IMR-90 (cell line): ENCODE data around the gene ERC2. TPM values are rescaled to one million over a fixed set of nuclear protein-coding genes. Genes with fewer than 3 reads are reported as not detected.
A peak's percentile ranks its signal among the peaks of the same experiment; 100 is the strongest.

ENCODE experiments used
- ATAC-seq: fragments of 200-7000 bp; cut with Tn5 transposase; 2 replicates; pipeline ENCODE4 v1.9.1; 2020; ENCODE audit warnings: low read depth, mild to moderate bottlenecking, moderate library complexity
- BruUV-seq: library from RNA; stranded (reverse); fragments of 400-500 nt; replicated peaks from 2 replicates; lab custom pipeline; 2021; lab: Mats Ljungman, UMichigan
- CTCF ChIA-PET: fragments of 300-600 bp; formaldehyde crosslinking; extraction: SDS; loops from one replicate; lab custom pipeline; 2021; ENCODE audit warnings: antibody characterized with exemption; lab: Yijun Ruan, JAX
- POLR2A ChIA-PET: fragments of 300-600 bp; sonication (Branson Sonifier 250); formaldehyde crosslinking; loops from one replicate; lab custom pipeline; 2022; ENCODE audit warnings: antibody characterized with exemption; ENCODE audit not compliant: unreplicated experiment; lab: Charles Lee
- DNase-seq: peaks from one replicate; pipeline ENCODE4 v3.0.0; 2013
- H2AFZ ChIP-seq: replicated peaks from 2 replicates; pipeline ENCODE3; 2013; ENCODE audit warnings: low read length, mild to moderate bottlenecking; ENCODE audit not compliant: poor library complexity
- H2AK5ac ChIP-seq: 2 replicates; pipeline ENCODE4 v1.6.1; 2013; ENCODE audit warnings: low read depth, low read length, inconsistent platforms
- H2AK9ac ChIP-seq: replicated peaks from 2 replicates; pipeline ENCODE3; 2013; ENCODE audit warnings: mild to moderate bottlenecking, low read depth, low read length, moderate library complexity; ENCODE audit not compliant: poor library complexity
- H2BK120ac ChIP-seq: 2 replicates; pipeline ENCODE4 v1.6.1; 2013; ENCODE audit warnings: low read depth, low read length, inconsistent platforms
- H2BK15ac ChIP-seq: 3 replicates; pipeline ENCODE4 v1.6.1; 2013; ENCODE audit warnings: low read depth, low read length, inconsistent platforms
- H2BK20ac ChIP-seq: 2 replicates; pipeline ENCODE4 v1.6.1; 2013; ENCODE audit warnings: low read depth, mild to moderate bottlenecking, inconsistent platforms, low read length, moderate library complexity
- H2BK5ac ChIP-seq: 2 replicates; pipeline ENCODE4 v1.6.1; 2013; ENCODE audit warnings: mild to moderate bottlenecking, low read depth, low read length, inconsistent platforms; ENCODE audit not compliant: poor library complexity, severe bottlenecking
- H3K14ac ChIP-seq: replicated peaks from 2 replicates; pipeline ENCODE4 v1.6.1; 2013; ENCODE audit warnings: low read depth, low read length, inconsistent platforms
- H3K18ac ChIP-seq: 2 replicates; pipeline ENCODE4 v1.6.1; 2013; ENCODE audit warnings: low read depth, low read length, control low read depth
- H3K23ac ChIP-seq: 2 replicates; pipeline ENCODE4 v1.6.1; 2013; ENCODE audit warnings: low read depth, low read length, inconsistent platforms
- H3K27ac ChIP-seq: 2 replicates; pipeline ENCODE4 v1.5.1; 2013; ENCODE audit warnings: mild to moderate bottlenecking, control low read depth, low read length; ENCODE audit not compliant: insufficient read depth
- H3K27me3 ChIP-seq: 2 replicates; pipeline ENCODE4 v1.6.1; 2013; ENCODE audit warnings: low read length; ENCODE audit not compliant: control insufficient read depth, insufficient read depth
- H3K36me3 ChIP-seq: 2 replicates; pipeline ENCODE4 v1.6.1; 2013; ENCODE audit warnings: low read length, mixed read lengths; ENCODE audit not compliant: control insufficient read depth, insufficient read depth
- H3K4ac ChIP-seq: 2 replicates; pipeline ENCODE4 v1.6.1; 2013; ENCODE audit warnings: low read depth, low read length, inconsistent platforms
- H3K4me1 ChIP-seq: 2 replicates; pipeline ENCODE4 v1.6.1; 2013; ENCODE audit warnings: low read length, mixed read lengths; ENCODE audit not compliant: control insufficient read depth, insufficient read depth
- H3K4me2 ChIP-seq: 2 replicates; pipeline ENCODE4 v1.6.1; 2013; ENCODE audit warnings: low read depth, mild to moderate bottlenecking, control low read depth, low read length, moderate library complexity
- H3K4me3 ChIP-seq: 2 replicates; pipeline ENCODE4 v1.5.1; 2013; ENCODE audit warnings: low read depth, mild to moderate bottlenecking, control low read depth, low read length, moderate library complexity; ENCODE audit not compliant: insufficient read depth
- H3K56ac ChIP-seq: 2 replicates; pipeline ENCODE4 v1.6.1; 2013; ENCODE audit warnings: low read length, inconsistent platforms; ENCODE audit not compliant: insufficient read depth; ENCODE audit errors: extremely low read depth
- H3K79me1 ChIP-seq, 2 experiments: 2 replicates each; pipeline ENCODE4 v1.6.1; 2013; ENCODE audit warnings: low read length in 2 of 2, inconsistent platforms in 1 of 2, low read depth in 1 of 2
- H3K9ac ChIP-seq: 2 replicates; pipeline ENCODE4 v1.6.1; 2013; ENCODE audit warnings: low read depth, low read length, control low read depth
- H3K9me1 ChIP-seq: 2 replicates; pipeline ENCODE4 v1.6.1; 2013; ENCODE audit warnings: low read length, inconsistent platforms; ENCODE audit not compliant: insufficient read depth
- H3K9me3 ChIP-seq: 2 replicates; pipeline ENCODE4 v1.6.1; 2013; ENCODE audit warnings: low read length; ENCODE audit not compliant: control insufficient read depth, insufficient read depth
- H4K20me1 ChIP-seq: 2 replicates; pipeline ENCODE4 v1.6.1; 2013; ENCODE audit warnings: low read length, inconsistent platforms; ENCODE audit not compliant: insufficient read depth
- H4K5ac ChIP-seq: 2 replicates; pipeline ENCODE4 v1.6.1; 2013; ENCODE audit warnings: mild to moderate bottlenecking, low read depth, low read length, control low read depth
- H4K8ac ChIP-seq, 2 experiments: 2 replicates each; pipeline ENCODE4 v1.6.1; 2013; ENCODE audit warnings: low read depth in 2 of 2, low read length in 2 of 2, control low read depth in 1 of 2, inconsistent platforms in 1 of 2
- H4K91ac ChIP-seq: 2 replicates; pipeline ENCODE4 v1.6.1; 2013; ENCODE audit warnings: low read depth, low read length, inconsistent platforms; ENCODE audit not compliant: insufficient read depth
- BHLHE40 ChIP-seq: fragments of 150-350 bp; IDR thresholded peaks from 2 replicates; pipeline ENCODE4 v1.6.1; 2016; ENCODE audit warnings: mild to moderate bottlenecking, low read depth, low read length
- CEBPB ChIP-seq: IDR thresholded peaks from 2 replicates; pipeline ENCODE4 v1.6.1; 2012; ENCODE audit warnings: low read depth, low read length, improper control_type of control experiment
- CHD1 ChIP-seq: IDR thresholded peaks from 2 replicates; pipeline ENCODE4 v1.6.1; 2012; ENCODE audit warnings: low read depth, low read length, improper control_type of control experiment
- FOS ChIP-seq: fragments of 150-350 bp; IDR thresholded peaks from 2 replicates; pipeline ENCODE4 v1.6.1; 2016; ENCODE audit warnings: low read depth, low read length
- MAZ ChIP-seq: IDR thresholded peaks from 2 replicates; pipeline ENCODE4 v1.6.1; 2012; ENCODE audit warnings: low read depth, mild to moderate bottlenecking, low read length, improper control_type of control experiment, moderate library complexity, borderline replicate concordance
- MXI1 ChIP-seq: IDR thresholded peaks from 2 replicates; pipeline ENCODE4 v1.6.1; 2012; ENCODE audit warnings: low read depth, mild to moderate bottlenecking, low read length, moderate library complexity, borderline replicate concordance
- NFE2L2 ChIP-seq: fragments of 150-350 bp; IDR thresholded peaks from 2 replicates; pipeline ENCODE4 v1.6.1; 2016; ENCODE audit warnings: low read depth, mild to moderate bottlenecking, low read length
- POLR2A ChIP-seq: IDR thresholded peaks from 2 replicates; pipeline ENCODE4 v1.6.1; 2012; ENCODE audit warnings: mild to moderate bottlenecking, low read depth, low read length
- RAD21 ChIP-seq: IDR thresholded peaks from 2 replicates; pipeline ENCODE4 v1.6.1; 2012; ENCODE audit warnings: low read length, improper control_type of control experiment
- RCOR1 ChIP-seq: IDR thresholded peaks from 2 replicates; pipeline ENCODE4 v1.6.1; 2012; ENCODE audit warnings: mild to moderate bottlenecking, low read length, improper control_type of control experiment; ENCODE audit not compliant: insufficient replicate concordance
- RFX5 ChIP-seq: IDR thresholded peaks from 2 replicates; pipeline ENCODE4 v1.8.0; 2012; ENCODE audit warnings: low read depth, mild to moderate bottlenecking, low read length, moderate library complexity
- SMC3 ChIP-seq: fragments of 150-350 bp; IDR thresholded peaks from 2 replicates; pipeline ENCODE4 v1.6.1; 2016; ENCODE audit warnings: low read depth, mild to moderate bottlenecking, antibody characterized with exemption, low read length, moderate library complexity
- WGBS, 2 experiments: methylation state at CpG; one replicate each; pipeline versions ENCODE4 v1.1.5 to v1.1.7; 2013; ENCODE audit warnings: missing lambda C conversion rate in 2 of 2; ENCODE audit not compliant: insufficient read length in 1 of 2; ENCODE audit errors: extremely low coverage in 2 of 2; 5-methylcytosine and 5-hydroxymethylcytosine counted together
- dilution Hi-C: fragments of 300-500 bp; cut with HindIII; formaldehyde crosslinking; loops from one replicate; pipeline ENCODE4 v1.14.3; 2018; ENCODE audit warnings: low sequenced_read_pairs; ENCODE audit not compliant: unreplicated experiment
- in situ Hi-C: fragments of 300-500 bp; cut with MboI; formaldehyde crosslinking; loops from 3 replicates; pipeline ENCODE4 v1.14.3; 2019; ENCODE audit warnings: low sequenced_read_pairs, inconsistent platforms, mixed read lengths
- intact Hi-C: fragments of 100-400 bp; cut with micrococcal nuclease; formaldehyde crosslinking; loops from 2 replicates; pipeline ENCODE4 v1.10.0; 2022
- polyA plus RNA-seq, 3 experiments: library from polyadenylated mRNA; depleted of rRNA; stranded (reverse); fragments of >200 nt; gene quantifications; 2 replicates each; pipeline ENCODE4 v1.2.3, GENCODE V29; 2012; ENCODE audit warnings: low replicate concordance in 1 of 3
- total RNA-seq: library from RNA; depleted of rRNA; stranded (reverse); fragments of >200 nt; gene quantifications from 2 replicates; pipeline ENCODE4 v1.2.3, GENCODE V29; 2012
- TF ChIP-seq, protein P1 (sequence below): fragments of 150-350 bp; IDR thresholded peaks from 2 replicates; pipeline ENCODE4 v1.6.1; 2016; ENCODE audit warnings: low read depth, mild to moderate bottlenecking, low read length, moderate library complexity, borderline replicate concordance
- TF ChIP-seq, protein P2 (sequence below): conservative IDR thresholded peaks from 2 replicates; pipeline ENCODE4 v1.5.1; 2012; ENCODE audit warnings: mild to moderate bottlenecking, low read depth, low read length, improper control_type of control experiment
- TF ChIP-seq, protein P3 (sequence below): fragments of 150-350 bp; IDR thresholded peaks from 2 replicates; pipeline ENCODE4 v1.6.1; 2017; ENCODE audit warnings: mild to moderate bottlenecking, antibody characterized with exemption, low read length, low read depth

ERC2 gene
- total and polyA plus RNA-seq, 2 of the 4 experiments (the other 2 are of a cell fraction): 0.17 to 0.18 TPM

DNA sequence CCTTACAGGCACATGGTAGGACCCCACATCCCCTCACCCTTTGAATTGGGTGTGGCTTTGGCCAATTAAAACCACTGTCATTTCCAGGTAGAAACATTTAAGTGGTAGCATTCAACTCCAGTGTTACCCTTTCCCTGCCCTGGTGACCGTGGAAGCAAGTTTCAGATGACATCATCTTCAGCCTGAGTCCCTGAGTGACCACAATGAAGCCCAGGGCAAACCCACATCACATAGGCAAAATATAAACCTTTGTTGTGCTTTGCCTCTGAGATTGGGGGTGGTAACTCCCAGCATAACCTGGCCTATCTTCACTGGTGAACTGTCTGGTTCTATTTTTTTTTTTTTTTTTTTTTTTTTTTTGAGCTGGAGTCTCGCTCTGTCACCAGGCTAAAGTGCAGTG lies 577.2 kb downstream of the ERC2 start:
- peak overlapping the region; percentile 17; the same call in 1 of the 3 replicates for H2BK15ac ChIP-seq
- H2BK120ac ChIP-seq: peak overlapping the region; percentile 85
- H3K27ac ChIP-seq: no peak overlapping the region
- peak overlapping the region; percentile 87; the same call in 1 of the 2 replicates for H3K14ac ChIP-seq
- H3K36me3 ChIP-seq: no peaks in the 10 kb centered on the region
- no CpG with 5 or more reads among the region's 2 CpGs for WGBS, 2 experiments
- H3K4me3 ChIP-seq: no peak overlapping the region
- H3K9me3 ChIP-seq: no peaks in the 10 kb centered on the region
- no peak overlapping the region for H2BK5ac ChIP-seq
- BruUV-seq: no TSS peak
- H2BK20ac ChIP-seq: peak overlapping the region; percentile 87
- POLR2A ChIA-PET: interaction anchor here (0.5 to 0.6 kb wide), 2 partner anchors 31 to 406 kb away, joined by 3 to 8 read pairs; no protein-coding TSS in a partner anchor
- 0 out of 2 replicates have a peak overlapping the region, but pooled peaks have one; percentile 4 for H3K56ac ChIP-seq
- H3K18ac ChIP-seq: peak overlapping the region; percentile 20
- H2AFZ ChIP-seq: peak overlapping the region; percentile 19
- H3K9me1 ChIP-seq: peaks cover 12% of the 10 kb centered on the region
- dilution Hi-C loops: no loop called here
- 0 out of 2 replicates have a peak overlapping the region, but pooled peaks have one; percentile 67 for H4K5ac ChIP-seq
- no peak for TF ChIP-seq NFE2L2
- no peak for TF ChIP-seq MAZ
- TF ChIP-seq, protein P1, sequence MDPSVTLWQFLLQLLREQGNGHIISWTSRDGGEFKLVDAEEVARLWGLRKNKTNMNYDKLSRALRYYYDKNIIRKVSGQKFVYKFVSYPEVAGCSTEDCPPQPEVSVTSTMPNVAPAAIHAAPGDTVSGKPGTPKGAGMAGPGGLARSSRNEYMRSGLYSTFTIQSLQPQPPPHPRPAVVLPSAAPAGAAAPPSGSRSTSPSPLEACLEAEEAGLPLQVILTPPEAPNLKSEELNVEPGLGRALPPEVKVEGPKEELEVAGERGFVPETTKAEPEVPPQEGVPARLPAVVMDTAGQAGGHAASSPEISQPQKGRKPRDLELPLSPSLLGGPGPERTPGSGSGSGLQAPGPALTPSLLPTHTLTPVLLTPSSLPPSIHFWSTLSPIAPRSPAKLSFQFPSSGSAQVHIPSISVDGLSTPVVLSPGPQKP: no peak
- TF ChIP-seq CHD1: no peak
- TF ChIP-seq POLR2A: no peak
- no peak for TF ChIP-seq BHLHE40
- TF ChIP-seq RAD21: no peak
- TF ChIP-seq, protein P2, sequence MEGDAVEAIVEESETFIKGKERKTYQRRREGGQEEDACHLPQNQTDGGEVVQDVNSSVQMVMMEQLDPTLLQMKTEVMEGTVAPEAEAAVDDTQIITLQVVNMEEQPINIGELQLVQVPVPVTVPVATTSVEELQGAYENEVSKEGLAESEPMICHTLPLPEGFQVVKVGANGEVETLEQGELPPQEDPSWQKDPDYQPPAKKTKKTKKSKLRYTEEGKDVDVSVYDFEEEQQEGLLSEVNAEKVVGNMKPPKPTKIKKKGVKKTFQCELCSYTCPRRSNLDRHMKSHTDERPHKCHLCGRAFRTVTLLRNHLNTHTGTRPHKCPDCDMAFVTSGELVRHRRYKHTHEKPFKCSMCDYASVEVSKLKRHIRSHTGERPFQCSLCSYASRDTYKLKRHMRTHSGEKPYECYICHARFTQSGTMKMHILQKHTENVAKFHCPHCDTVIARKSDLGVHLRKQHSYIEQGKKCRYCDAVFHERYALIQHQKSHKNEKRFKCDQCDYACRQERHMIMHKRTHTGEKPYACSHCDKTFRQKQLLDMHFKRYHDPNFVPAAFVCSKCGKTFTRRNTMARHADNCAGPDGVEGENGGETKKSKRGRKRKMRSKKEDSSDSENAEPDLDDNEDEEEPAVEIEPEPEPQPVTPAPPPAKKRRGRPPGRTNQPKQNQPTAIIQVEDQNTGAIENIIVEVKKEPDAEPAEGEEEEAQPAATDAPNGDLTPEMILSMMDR: no peak
- TF ChIP-seq RFX5: no peak
- TF ChIP-seq, protein P3, sequence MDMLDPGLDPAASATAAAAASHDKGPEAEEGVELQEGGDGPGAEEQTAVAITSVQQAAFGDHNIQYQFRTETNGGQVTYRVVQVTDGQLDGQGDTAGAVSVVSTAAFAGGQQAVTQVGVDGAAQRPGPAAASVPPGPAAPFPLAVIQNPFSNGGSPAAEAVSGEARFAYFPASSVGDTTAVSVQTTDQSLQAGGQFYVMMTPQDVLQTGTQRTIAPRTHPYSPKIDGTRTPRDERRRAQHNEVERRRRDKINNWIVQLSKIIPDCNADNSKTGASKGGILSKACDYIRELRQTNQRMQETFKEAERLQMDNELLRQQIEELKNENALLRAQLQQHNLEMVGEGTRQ: no peak
- no peak for TF ChIP-seq RCOR1
- TF ChIP-seq FOS: no peak
- TF ChIP-seq CEBPB: no peak
- TF ChIP-seq SMC3: no peak
- no peak for TF ChIP-seq MXI1
- peak overlapping the region; percentile 18 for H2AK5ac ChIP-seq
- no peak for DNase-seq
- peak overlapping the region in 1 of 2 experiments; percentile 74; a peak in 1 of 4 replicates for H4K8ac ChIP-seq
- peak overlapping the region; percentile 37; the same call in 1 of the 2 replicates for H3K23ac ChIP-seq
- intact Hi-C loops: loop anchor here (5.0 to 10.0 kb wide), 3 partner anchors 144 to 726 kb away; no protein-coding TSS in a partner anchor
- H3K4me2 ChIP-seq: no peak overlapping the region
- H2AK9ac ChIP-seq: no peak overlapping the region
- H3K27me3 ChIP-seq: no peaks in the 10 kb centered on the region
- peak overlapping the region; percentile 57; the same call in 1 of the 2 replicates for H4K91ac ChIP-seq
- H3K4me1 ChIP-seq: peaks cover 8% of the 10 kb centered on the region
- CTCF ChIA-PET: no interaction called here
- no peaks in the 10 kb centered on the region for H3K79me1 ChIP-seq
- H4K20me1 ChIP-seq: no peaks in the 10 kb centered on the region
- no peak for ATAC-seq
- in situ Hi-C loops: loop anchor here (10.0 kb wide), 2 partner anchors 406 to 1046 kb away; partner anchors contain the start of gene WNT5A
- peak overlapping the region; percentile 72 for H3K4ac ChIP-seq
- H3K9ac ChIP-seq: no peak overlapping the region
